GM18508 (cell line): ENCODE data around the gene PAFAH1B2.

Experiments
- ATAC-seq: cut with Tn5 transposase; IDR thresholded peaks from one replicate; pipeline ENCODE4 v1.9.1; 2021; ENCODE audit warnings: moderate number of reproducible peaks; ENCODE audit not compliant: insufficient read depth, unreplicated experiment

PAFAH1B2 gene

GRCh38 chr11:117218133-117218915 is 74.2 kb downstream of the PAFAH1B2 start:
- no peak for ATAC-seq

GRCh38 chr11:117219001-117219400 is 74.9 kb downstream of the PAFAH1B2 start:
- ATAC-seq, result no peak

- no peak for ATAC-seq
Observed at GRCh38 chr11:117219455-117219854, 75.4 kb downstream of the PAFAH1B2 start.

- ATAC-seq, result no peak
Observed at GRCh38 chr11:117219995-117220394, 75.9 kb downstream of the PAFAH1B2 start.

GRCh38 chr11:117220568-117220967 is 76.5 kb downstream of the PAFAH1B2 start:
- ATAC-seq, result no peak

- ATAC-seq, result no peak
Observed at GRCh38 chr11:117220999-117221774, 77.1 kb downstream of the PAFAH1B2 start.

- no peak for ATAC-seq
Observed at GRCh38 chr11:117221775-117222517, 77.9 kb downstream of the PAFAH1B2 start.

GRCh38 chr11:117222991-117223740 is 79.1 kb downstream of the PAFAH1B2 start:
- ATAC-seq, result no peak

GRCh38 chr11:117223741-117224689 is 79.9 kb downstream of the PAFAH1B2 start:
- ATAC-seq, result no peak

GRCh38 chr11:117225553-117226170 is 81.6 kb downstream of the PAFAH1B2 start:
- no peak for ATAC-seq
